ENCODE results near the gene CHI3L2.

- TF ChIP-seq CTCF (IDR thresholded peaks at IDR 0.05) (no peak), SIN3A (IDR thresholded peaks at IDR 0.05; ENCODE audit: borderline replicate concordance, insufficient read depth, low read depth, low read length) (no peak), POLR2AphosphoS5 (IDR thresholded peaks at IDR 0.05; ENCODE audit: low read depth, low read length) (no peak)
Observed at GRCh38 chr1:111269825-111270406, 42.4 kb downstream of the CHI3L2 start.

Measured in Panc1 (cell line).